CD14-positive monocyte (primary cell): Measurements from ENCODE around the gene PPP2R3B. TPM values are rescaled to one million over a fixed set of nuclear protein-coding genes. Genes with fewer than 3 reads are reported as not detected.
A peak's percentile ranks its signal among the peaks of the same experiment; 100 is the strongest.

ENCODE experiments used
- DNase-seq, 3 donors: peaks; one replicate each; pipeline ENCODE4 v3.0.0-alpha.2; 2011 to 2022
- H2AFZ ChIP-seq: 2 replicates; pipeline ENCODE4 v1.6.0; 2012; ENCODE audit warnings: mild to moderate bottlenecking, low read depth, low read length, inconsistent platforms; ENCODE audit not compliant: insufficient read depth, poor library complexity, severe bottlenecking
- H3K27ac ChIP-seq, 2 donors: 1 replicate in 1 of 2; 2 replicates in 1 of 2; pipeline ENCODE4 v1.5.1; 2012 to 2013; ENCODE audit warnings: low read length in 2 of 2, control low read depth in 1 of 2, inconsistent platforms in 1 of 2, low read depth in 1 of 2, mild to moderate bottlenecking in 1 of 2
- H3K27me3 ChIP-seq, 2 donors: one replicate each; pipeline versions ENCODE4 v1.6.0 to v1.6.1; 2011 to 2013; ENCODE audit warnings: low read length in 2 of 2; ENCODE audit not compliant: control insufficient read depth in 2 of 2, insufficient read depth in 2 of 2
- H3K36me3 ChIP-seq, 2 donors: replicated peaks in 1 of 2; 1 replicate in 1 of 2; 2 replicates in 1 of 2; pipeline versions ENCODE4 v1.5.1 to v1.6.1; 2012 to 2013; ENCODE audit warnings: low read length in 2 of 2, control low read depth in 1 of 2, inconsistent platforms in 1 of 2, mild to moderate bottlenecking in 1 of 2; ENCODE audit not compliant: insufficient read depth in 2 of 2, control insufficient read depth in 1 of 2
- H3K4me1 ChIP-seq, 2 donors: 1 replicate in 1 of 2; 2 replicates in 1 of 2; pipeline versions ENCODE4 v1.5.1 to v1.6.1; 2012 to 2013; ENCODE audit warnings: low read length in 2 of 2, control low read depth in 1 of 2, inconsistent platforms in 1 of 2, mild to moderate bottlenecking in 1 of 2, moderate library complexity in 1 of 2; ENCODE audit not compliant: insufficient read depth in 2 of 2, control insufficient read depth in 1 of 2
- H3K4me2 ChIP-seq: replicated peaks from 2 replicates; pipeline ENCODE3; 2012; ENCODE audit warnings: low read length, moderate library complexity, mild to moderate bottlenecking; ENCODE audit not compliant: poor library complexity, severe bottlenecking; ENCODE audit errors: extremely low read depth
- H3K4me3 ChIP-seq, 3 experiments: fragments of 200-600 bp in 1 of 3; sonication (generic) in 1 of 3; replicated peaks in 1 of 3; 1 replicate in 2 of 3; 2 replicates in 1 of 3; pipeline ENCODE4 v1.5.1; 2011 to 2013; ENCODE audit warnings: low read length in 3 of 3, mild to moderate bottlenecking in 3 of 3, control low read depth in 2 of 3, low read depth in 2 of 3, inconsistent platforms in 1 of 3, moderate library complexity in 1 of 3
- H3K79me2 ChIP-seq: 2 replicates; pipeline ENCODE4 v1.6.0; 2012; ENCODE audit warnings: mild to moderate bottlenecking, control low read depth, inconsistent platforms, low read length, moderate library complexity; ENCODE audit not compliant: insufficient read depth
- H3K9ac ChIP-seq: 2 replicates; pipeline ENCODE4 v1.6.0; 2017; ENCODE audit warnings: low read length, mild to moderate bottlenecking; ENCODE audit not compliant: insufficient read depth, poor library complexity, severe bottlenecking
- H3K9me3 ChIP-seq, 2 donors: replicated peaks in 1 of 2; 1 replicate in 1 of 2; 2 replicates in 1 of 2; pipeline versions ENCODE4 v1.5.1 to v1.6.1; 2012 to 2013; ENCODE audit warnings: low read length in 2 of 2, control low read depth in 1 of 2; ENCODE audit not compliant: control insufficient read depth in 1 of 2, insufficient read depth in 1 of 2
- H4K20me1 ChIP-seq: 2 replicates; pipeline ENCODE4 v1.6.0; 2012; ENCODE audit warnings: mild to moderate bottlenecking, low read length, control low read depth, moderate library complexity; ENCODE audit not compliant: insufficient read depth
- H3K27ac Mint-ChIP-seq, 7 donors: one replicate each; pipeline ENCODE4 v1.8.0; 2020; ENCODE audit warnings: mild to moderate bottlenecking in 7 of 7, mixed read lengths in 7 of 7, moderate library complexity in 6 of 7, inconsistent platforms in 2 of 7
- H3K27me3 Mint-ChIP-seq, 3 donors: one replicate each; pipeline ENCODE4 v1.8.0; 2021 to 2022; ENCODE audit warnings: low read depth in 3 of 3, mild to moderate bottlenecking in 3 of 3, mixed read lengths in 3 of 3, moderate library complexity in 3 of 3, inconsistent platforms in 1 of 3
- H3K36me3 Mint-ChIP-seq, 2 donors: one replicate each; pipeline ENCODE4 v1.8.0; 2020; ENCODE audit warnings: mixed read lengths in 2 of 2, inconsistent platforms in 1 of 2, mild to moderate bottlenecking in 1 of 2
- H3K4me1 Mint-ChIP-seq: one replicate; pipeline ENCODE4 v1.8.0; 2020; ENCODE audit warnings: mild to moderate bottlenecking, mixed read lengths
- H3K4me3 Mint-ChIP-seq, 2 donors: one replicate each; pipeline ENCODE4 v1.8.0; 2020; ENCODE audit warnings: mild to moderate bottlenecking in 2 of 2, mixed read lengths in 2 of 2, moderate library complexity in 1 of 2
- H3K9me3 Mint-ChIP-seq, 7 donors: one replicate each; pipeline ENCODE4 v1.8.0; 2020 to 2022; ENCODE audit warnings: mixed read lengths in 7 of 7, mild to moderate bottlenecking in 6 of 7, moderate library complexity in 6 of 7, inconsistent platforms in 2 of 7
- CTCF ChIP-seq: fragments of 200-600 bp; IDR thresholded peaks from one replicate; pipeline ENCODE4 v1.8.0; 2022; ENCODE audit warnings: antibody characterized with exemption, mild to moderate bottlenecking
- WGBS: methylation state at CpG from one replicate; pipeline ENCODE4 v1.1.5; 2013; ENCODE audit warnings: missing lambda C conversion rate; ENCODE audit not compliant: insufficient coverage; 5-methylcytosine and 5-hydroxymethylcytosine counted together
- intact Hi-C, 2 donors: fragments of 100-400 bp; cut with micrococcal nuclease; formaldehyde crosslinking; loops; one replicate each; pipeline versions ENCODE4 v1.15.0 to v1.15.1; 2023
- polyA plus RNA-seq, 3 donors: library from polyadenylated mRNA; depleted of rRNA in 1 of 3; unstranded in 2 of 3; stranded (reverse) in 1 of 3; fragments of 300-500 nt in 2 of 3; fragments of >200 nt in 1 of 3; fragmentation: Illumina TruSeq in 2 of 3; gene quantifications; 1 replicate in 2 of 3; 2 replicates in 1 of 3; pipeline ENCODE4 v1.2.3, GENCODE V29; 2012 to 2021

PPP2R3B gene
- polyA plus RNA-seq, 3 donors, result 2.1 to 9.0 (median 2.3) TPM

GRCh38 chrX:357035-357692 lies 29.5 kb downstream of the PPP2R3B start:
- peaks cover 6 to 24% of the 10 kb centered on the region in 2 donors for H3K36me3 ChIP-seq
- H3K27me3 ChIP-seq, result no peaks in the 10 kb centered on the region
- H3K9me3 ChIP-seq, result peaks cover 39 to 57% of the 10 kb centered on the region in 2 donors
- H3K79me2 ChIP-seq, result no peaks in the 10 kb centered on the region
- H3K27ac Mint-ChIP-seq, result peak overlapping the region in 3 of 7 donors; percentile 22 to 53 (median 47)
- no peak overlapping the region for H3K4me2 ChIP-seq
- H3K27ac ChIP-seq, result no peak overlapping the region
- H3K36me3 Mint-ChIP-seq, result peaks cover 42 to 58% of the 10 kb centered on the region in 2 donors
- intact Hi-C loops, result no loop called here
- H3K27me3 Mint-ChIP-seq, result peaks cover 0 to 2% (median 0%) of the 10 kb centered on the region in 3 donors
- H3K9ac ChIP-seq, result no peak overlapping the region
- TF ChIP-seq CTCF, result no peak
- no peak for DNase-seq
- no peak overlapping the region for H2AFZ ChIP-seq
- no peak overlapping the region for H3K4me3 ChIP-seq
- 84% methylated on average over 6 of the region's 14 CpGs for WGBS
- no peak overlapping the region for H3K4me3 Mint-ChIP-seq
- peaks cover 24 to 49% (median 43%) of the 10 kb centered on the region in 7 donors for H3K9me3 Mint-ChIP-seq
- no peaks in the 10 kb centered on the region for H4K20me1 ChIP-seq
- no peaks in the 10 kb centered on the region for H3K4me1 ChIP-seq
- peaks cover 9% of the 10 kb centered on the region for H3K4me1 Mint-ChIP-seq

- H3K27me3 ChIP-seq, result no peaks in the 10 kb centered on the region
- peaks cover 37 to 55% of the 10 kb centered on the region in 2 donors for H3K36me3 Mint-ChIP-seq
- H3K9me3 Mint-ChIP-seq, result peaks cover 18 to 46% (median 37%) of the 10 kb centered on the region in 7 donors
- intact Hi-C loops, result no loop called here
- DNase-seq, result no peak
- no peak overlapping the region for H3K27ac ChIP-seq
- peaks cover 32 to 54% of the 10 kb centered on the region in 2 donors for H3K9me3 ChIP-seq
- WGBS, result 72% methylated on average over 9 of the region's 17 CpGs
- peak overlapping the region in 1 of 7 donors; percentile 22 for H3K27ac Mint-ChIP-seq
- no peak for TF ChIP-seq CTCF
- H3K4me3 Mint-ChIP-seq, result no peak overlapping the region
- H3K27me3 Mint-ChIP-seq, result peaks cover 0 to 2% (median 0%) of the 10 kb centered on the region in 3 donors
- H2AFZ ChIP-seq, result no peak overlapping the region
- no peak overlapping the region for H3K4me2 ChIP-seq
- H3K79me2 ChIP-seq, result no peaks in the 10 kb centered on the region
- H3K36me3 ChIP-seq, result peaks cover 6 to 24% of the 10 kb centered on the region in 2 donors
- no peaks in the 10 kb centered on the region for H4K20me1 ChIP-seq
- no peaks in the 10 kb centered on the region for H3K4me1 ChIP-seq
- peaks cover 9% of the 10 kb centered on the region for H3K4me1 Mint-ChIP-seq
- no peak overlapping the region for H3K4me3 ChIP-seq
- no peak overlapping the region for H3K9ac ChIP-seq
These were observed 30.2 kb downstream of the PPP2R3B start for GRCh38 chrX:356385-357034.
